OCI-LY3 (cell line): ENCODE measurements around the gene TBC1D22B.

Source experiments
- H2AFZ ChIP-seq: fragments of 200-600, 300-600 bp; shearing (Covaris generic); 2 replicates; pipeline ENCODE4 v1.6.0; 2014; ENCODE audit warnings: antibody characterized with exemption, low read depth, low read length
- H3K27ac ChIP-seq: fragments of 200-600, 300-600 bp; sonication (generic); 2 replicates; pipeline ENCODE4 v1.5.1; 2014; ENCODE audit warnings: mild to moderate bottlenecking, low read length, moderate library complexity, mixed read lengths
- H3K27me3 ChIP-seq: fragments of 200-600, 300-600 bp; sonication (generic); 2 replicates; pipeline ENCODE4 v1.6.1; 2014; ENCODE audit warnings: low read depth, low read length, mixed read lengths
- H3K36me3 ChIP-seq: fragments of 200-600, 300-600 bp; sonication (generic); replicated peaks from 2 replicates; pipeline ENCODE3; 2014; ENCODE audit warnings: low read depth, low read length, mixed read lengths
- H3K4me1 ChIP-seq: fragments of 300-600, 200-600 bp; sonication (generic); 2 replicates; pipeline ENCODE4 v1.6.1; 2014; ENCODE audit warnings: low read length, mixed read lengths
- H3K4me2 ChIP-seq: fragments of 200-600, 300-600 bp; sonication (generic); 2 replicates; pipeline ENCODE4 v1.6.1; 2014; ENCODE audit warnings: low read length, mixed read lengths
- H3K4me3 ChIP-seq: fragments of 300-600, 200-600 bp; sonication (generic); 2 replicates; pipeline ENCODE4 v1.5.1; 2014; ENCODE audit warnings: antibody characterized with exemption, mild to moderate bottlenecking, low read length, moderate library complexity
- H3K79me2 ChIP-seq: fragments of 300-600, 200-600 bp; shearing (Covaris generic); 2 replicates; pipeline ENCODE4 v1.6.1; 2014; ENCODE audit warnings: mild to moderate bottlenecking, low read length, mixed read lengths
- H3K9ac ChIP-seq: fragments of 300-600, 200-600 bp; shearing (Covaris generic); 2 replicates; pipeline ENCODE4 v1.6.0; 2014; ENCODE audit warnings: mild to moderate bottlenecking, low read length, moderate library complexity
- H3K9me3 ChIP-seq: fragments of 200-600, 300-600 bp; shearing (Covaris generic); 2 replicates; pipeline ENCODE4 v1.6.1; 2014; ENCODE audit warnings: low read length, mixed read lengths; ENCODE audit not compliant: insufficient read depth
- H4K20me1 ChIP-seq: fragments of 200-600, 300-600 bp; sonication (generic); 2 replicates; pipeline ENCODE4 v1.6.1; 2016; ENCODE audit warnings: low read length, mixed read lengths; ENCODE audit not compliant: insufficient read depth
- EZH2phosphoT487 ChIP-seq: fragments of 200-600 bp; shearing (Covaris generic); IDR thresholded peaks from 2 replicates; pipeline ENCODE4 v1.6.1; 2018; ENCODE audit warnings: antibody characterized with exemption, mixed run types, low read depth
- TF ChIP-seq, protein P1 (sequence below): fragments of 200-600, 300-600 bp; sonication (generic); IDR thresholded peaks from 2 replicates; pipeline ENCODE4 v1.5.1; 2014; ENCODE audit warnings: antibody characterized with exemption, low read length, low read depth

Gene TBC1D22B

GRCh38 chr6:37258405-37259105 lies 983 bp downstream of the TBC1D22B start:
- peak overlapping the region; percentile 91 for H3K9ac ChIP-seq
- H3K4me1 ChIP-seq, result peaks cover 28% of the 10 kb centered on the region
- H2AFZ ChIP-seq, result no peak overlapping the region
- H4K20me1 ChIP-seq, result peaks cover 9% of the 10 kb centered on the region
- no peaks in the 10 kb centered on the region for H3K27me3 ChIP-seq
- H3K27ac ChIP-seq, result no peak overlapping the region
- no peak for TF ChIP-seq EZH2phosphoT487
- TF ChIP-seq, protein P1, sequence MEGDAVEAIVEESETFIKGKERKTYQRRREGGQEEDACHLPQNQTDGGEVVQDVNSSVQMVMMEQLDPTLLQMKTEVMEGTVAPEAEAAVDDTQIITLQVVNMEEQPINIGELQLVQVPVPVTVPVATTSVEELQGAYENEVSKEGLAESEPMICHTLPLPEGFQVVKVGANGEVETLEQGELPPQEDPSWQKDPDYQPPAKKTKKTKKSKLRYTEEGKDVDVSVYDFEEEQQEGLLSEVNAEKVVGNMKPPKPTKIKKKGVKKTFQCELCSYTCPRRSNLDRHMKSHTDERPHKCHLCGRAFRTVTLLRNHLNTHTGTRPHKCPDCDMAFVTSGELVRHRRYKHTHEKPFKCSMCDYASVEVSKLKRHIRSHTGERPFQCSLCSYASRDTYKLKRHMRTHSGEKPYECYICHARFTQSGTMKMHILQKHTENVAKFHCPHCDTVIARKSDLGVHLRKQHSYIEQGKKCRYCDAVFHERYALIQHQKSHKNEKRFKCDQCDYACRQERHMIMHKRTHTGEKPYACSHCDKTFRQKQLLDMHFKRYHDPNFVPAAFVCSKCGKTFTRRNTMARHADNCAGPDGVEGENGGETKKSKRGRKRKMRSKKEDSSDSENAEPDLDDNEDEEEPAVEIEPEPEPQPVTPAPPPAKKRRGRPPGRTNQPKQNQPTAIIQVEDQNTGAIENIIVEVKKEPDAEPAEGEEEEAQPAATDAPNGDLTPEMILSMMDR, result no peak
- H3K4me3 ChIP-seq, result peak overlapping the region; percentile 89
- peaks cover 46% of the 10 kb centered on the region for H3K79me2 ChIP-seq
- peak overlapping the region; percentile 93 for H3K4me2 ChIP-seq
- H3K9me3 ChIP-seq, result no peaks in the 10 kb centered on the region
- peaks cover 4% of the 10 kb centered on the region for H3K36me3 ChIP-seq

GRCh38 chr6:37259191-37259590 lies 1.6 kb downstream of the TBC1D22B start:
- no peak for TF ChIP-seq EZH2phosphoT487
- TF ChIP-seq, protein P1, result no peak
- H3K4me3 ChIP-seq, result peak overlapping the region; percentile 89

GRCh38 chr6:37260040-37260439 lies 2.5 kb downstream of the TBC1D22B start:
- peaks cover 46% of the 10 kb centered on the region for H3K79me2 ChIP-seq
- peak overlapping the region; percentile 93 for H3K4me2 ChIP-seq
- TF ChIP-seq, protein P1, result no peak
- TF ChIP-seq EZH2phosphoT487, result no peak
- H2AFZ ChIP-seq, result no peak overlapping the region
- H3K9me3 ChIP-seq, result no peaks in the 10 kb centered on the region
- peaks cover 4% of the 10 kb centered on the region for H3K36me3 ChIP-seq
- H4K20me1 ChIP-seq, result peaks cover 9% of the 10 kb centered on the region
- H3K4me3 ChIP-seq, result peak overlapping the region; percentile 89
- peak overlapping the region; percentile 43 for H3K27ac ChIP-seq
- peaks cover 28% of the 10 kb centered on the region for H3K4me1 ChIP-seq
- H3K27me3 ChIP-seq, result no peaks in the 10 kb centered on the region
- 0 out of 2 replicates have a peak overlapping the region, but pooled peaks have one; percentile 21 for H3K9ac ChIP-seq

More at GRCh38 chr6:37259191-37259590, 1.6 kb downstream of the TBC1D22B start:
- H3K79me2 ChIP-seq, result peaks cover 46% of the 10 kb centered on the region
- no peak overlapping the region for H2AFZ ChIP-seq
- H4K20me1 ChIP-seq, result peaks cover 9% of the 10 kb centered on the region
- peaks cover 4% of the 10 kb centered on the region for H3K36me3 ChIP-seq
- H3K9me3 ChIP-seq, result no peaks in the 10 kb centered on the region
- H3K27ac ChIP-seq, result peak overlapping the region; percentile 43; the same call in 1 of the 2 replicates
- H3K9ac ChIP-seq, result peak overlapping the region; percentile 21
- H3K4me1 ChIP-seq, result peaks cover 28% of the 10 kb centered on the region
- peak overlapping the region; percentile 93 for H3K4me2 ChIP-seq
- no peaks in the 10 kb centered on the region for H3K27me3 ChIP-seq

DNA sequence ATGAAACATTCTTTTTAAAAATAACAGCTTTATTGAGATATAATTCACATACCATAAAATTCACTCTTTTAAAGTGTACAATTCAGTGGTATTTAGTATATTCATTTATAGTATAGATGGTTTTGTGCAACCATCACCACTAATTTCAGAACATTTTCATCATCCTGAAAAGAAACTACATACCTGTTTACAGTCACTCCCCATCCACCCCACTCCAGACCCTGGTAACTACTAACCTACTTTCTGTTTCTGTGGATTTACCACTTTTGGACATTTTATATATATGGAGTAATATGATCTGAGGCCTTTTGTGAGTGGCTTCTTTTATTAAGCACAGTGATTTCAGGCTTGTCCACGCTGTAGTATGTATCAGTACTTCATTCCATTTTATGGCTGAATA lies 2.9 kb downstream of the TBC1D22B start:
- Histone ChIP-seq H3K27me3 (no peaks in the 10 kb centered on the region), H3K9me3 (no peaks in the 10 kb centered on the region), H3K4me3 (no peak overlapping the region), H3K36me3 (peaks cover 4% of the 10 kb centered on the region), H3K4me2 (no peak overlapping the region), H3K9ac (no peak overlapping the region), H4K20me1 (peaks cover 9% of the 10 kb centered on the region), H3K4me1 (peaks cover 28% of the 10 kb centered on the region), H3K27ac (no peak overlapping the region), H2AFZ (no peak overlapping the region), H3K79me2 (peaks cover 46% of the 10 kb centered on the region)
- TF ChIP-seq, protein P1, result no peak
- no peak for TF ChIP-seq EZH2phosphoT487
